ENCODE measurements around the gene SOX13. TPM values are rescaled to one million over a fixed set of nuclear protein-coding genes. Genes with fewer than 3 reads are reported as not detected.
A peak's percentile ranks its signal among the peaks of the same experiment; 100 is the strongest.

SOX13 gene
- total and polyA plus RNA-seq, 12 donors, result 7.3 to 18.6 (median 12.1) TPM

GRCh38 chr1:204108312-204109141 is 35.6 kb downstream of the SOX13 start:
- TF ChIP-seq, protein P1, sequence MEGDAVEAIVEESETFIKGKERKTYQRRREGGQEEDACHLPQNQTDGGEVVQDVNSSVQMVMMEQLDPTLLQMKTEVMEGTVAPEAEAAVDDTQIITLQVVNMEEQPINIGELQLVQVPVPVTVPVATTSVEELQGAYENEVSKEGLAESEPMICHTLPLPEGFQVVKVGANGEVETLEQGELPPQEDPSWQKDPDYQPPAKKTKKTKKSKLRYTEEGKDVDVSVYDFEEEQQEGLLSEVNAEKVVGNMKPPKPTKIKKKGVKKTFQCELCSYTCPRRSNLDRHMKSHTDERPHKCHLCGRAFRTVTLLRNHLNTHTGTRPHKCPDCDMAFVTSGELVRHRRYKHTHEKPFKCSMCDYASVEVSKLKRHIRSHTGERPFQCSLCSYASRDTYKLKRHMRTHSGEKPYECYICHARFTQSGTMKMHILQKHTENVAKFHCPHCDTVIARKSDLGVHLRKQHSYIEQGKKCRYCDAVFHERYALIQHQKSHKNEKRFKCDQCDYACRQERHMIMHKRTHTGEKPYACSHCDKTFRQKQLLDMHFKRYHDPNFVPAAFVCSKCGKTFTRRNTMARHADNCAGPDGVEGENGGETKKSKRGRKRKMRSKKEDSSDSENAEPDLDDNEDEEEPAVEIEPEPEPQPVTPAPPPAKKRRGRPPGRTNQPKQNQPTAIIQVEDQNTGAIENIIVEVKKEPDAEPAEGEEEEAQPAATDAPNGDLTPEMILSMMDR (IDR thresholded peaks at IDR 0.05), result no peak
- Histone ChIP-seq H3K27ac (peak overlapping the region in 9 of 10 donors; percentile 12 to 71 (median 53)), H3K4me3 (peak overlapping the region in 3 of 10 donors; percentile 8 to 18 (median 17)), H3K27me3 (no peaks in the 10 kb centered on the region), H3K36me3 (peaks cover 0 to 7% (median 0%) of the 10 kb centered on the region in 9 donors), H3K9me3 (no peaks in the 10 kb centered on the region), H3K4me1 (peaks cover 7 to 69% (median 33%) of the 10 kb centered on the region in 9 donors)
- intact Hi-C loops (cut with DNase I), result loop anchor here in 1 of 10 donors (5.0 kb wide), 1 partner anchor 36 kb away; the partner anchor contains the start of gene SOX13
- DNase-seq, result no peak
- WGBS, 2 donors, result 54 to 60% methylated on average over 21 of the region's 21 CpGs
- ATAC-seq, result peak; percentile 44 to 80 (median 58)

DNA sequence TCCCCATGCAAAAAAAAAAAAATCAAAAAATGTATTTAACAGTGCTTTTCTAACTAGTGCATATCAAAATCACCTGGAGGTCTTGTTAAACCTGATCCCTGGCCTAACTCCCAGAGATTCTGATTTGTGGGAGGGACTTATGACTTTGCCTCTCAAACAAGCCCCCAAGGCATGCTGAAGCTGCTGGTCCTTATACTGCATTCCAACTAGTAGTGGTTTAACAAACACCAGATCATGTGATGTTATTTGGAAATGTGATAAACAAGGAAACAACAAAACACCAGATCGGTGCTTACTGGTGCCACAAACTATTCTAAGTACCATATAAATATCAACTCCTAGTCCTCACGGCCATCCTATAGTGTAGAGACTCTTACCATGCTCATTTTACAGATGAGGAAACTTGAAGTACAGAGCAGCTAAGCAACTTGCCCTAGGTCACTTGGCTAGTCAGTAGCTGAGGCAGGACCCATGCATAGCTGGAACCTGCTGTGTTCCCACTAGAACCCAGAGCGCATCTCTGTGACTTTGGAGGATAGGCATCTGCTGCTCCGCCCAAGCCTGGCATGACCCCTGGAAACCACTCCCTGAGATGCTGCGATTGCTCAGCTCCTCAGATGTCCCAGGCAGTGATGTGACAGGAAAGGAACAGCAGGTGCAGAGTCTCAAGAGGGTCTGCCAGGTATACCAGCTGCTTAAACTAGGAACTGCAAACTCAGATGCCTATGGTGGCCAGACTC is 38.1 kb downstream of the SOX13 start:
- TF ChIP-seq, protein P1 (IDR thresholded peaks at IDR 0.05), result no peak
- ATAC-seq, result no peak
- no peak for DNase-seq
- Histone ChIP-seq H3K27me3 (no peaks in the 10 kb centered on the region), H3K4me1 (peaks cover 0 to 68% (median 29%) of the 10 kb centered on the region in 9 donors), H3K27ac (no peak overlapping the region), H3K36me3 (peaks cover 0 to 31% (median 0%) of the 10 kb centered on the region in 9 donors), H3K4me3 (no peak overlapping the region), H3K9me3 (no peaks in the 10 kb centered on the region)
- 85 to 88% methylated on average over 5 of the region's 5 CpGs for WGBS, 2 donors
- intact Hi-C loops (cut with DNase I), result no loop called here

- WGBS, 2 donors, result 85 to 91% methylated on average over 11 of the region's 11 CpGs
- Histone ChIP-seq H3K27me3 (no peaks in the 10 kb centered on the region), H3K4me1 (peaks cover 0 to 54% (median 20%) of the 10 kb centered on the region in 9 donors), H3K27ac (no peak overlapping the region), H3K36me3 (peaks cover 0 to 51% (median 0%) of the 10 kb centered on the region in 9 donors), H3K4me3 (no peak overlapping the region), H3K9me3 (no peaks in the 10 kb centered on the region)
- intact Hi-C loops (cut with DNase I), result no loop called here
- TF ChIP-seq, protein P1 (IDR thresholded peaks at IDR 0.05), result no peak
- ATAC-seq (no peak), DNase-seq (no peak)
Measured at GRCh38 chr1:204112876-204113730, 40.2 kb downstream of the SOX13 start.

DNA sequence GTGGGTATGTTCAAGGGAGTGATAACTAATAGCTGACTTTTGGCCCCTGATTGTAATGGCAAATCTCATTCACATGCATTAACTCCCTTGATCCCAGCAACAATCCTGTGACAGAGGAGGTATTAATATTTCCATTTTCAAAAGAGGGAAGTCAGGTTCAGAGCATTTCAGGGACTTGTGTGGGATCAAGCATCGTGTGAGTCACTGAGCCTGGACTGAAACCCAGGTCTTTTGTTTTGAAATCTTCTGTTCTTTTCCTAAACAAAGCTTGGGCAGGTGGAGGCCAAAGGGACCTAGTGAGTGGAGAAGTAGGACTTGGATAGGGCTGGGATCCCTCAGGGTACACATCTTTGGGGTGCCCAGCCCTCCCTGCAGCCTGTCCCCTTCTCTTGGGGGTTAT is 41.0 kb downstream of the SOX13 start:
- ATAC-seq, result no peak
- WGBS, 2 donors, result 80 to 81% methylated on average over 1 of the region's 1 CpG
- H3K27ac ChIP-seq, result no peak overlapping the region

More for the DNA sequence above, 41.0 kb downstream of the SOX13 start:
- intact Hi-C loops (cut with DNase I), result no loop called here
- H3K4me1 ChIP-seq, result peaks cover 0 to 46% (median 12%) of the 10 kb centered on the region in 9 donors
- peaks cover 0 to 59% (median 0%) of the 10 kb centered on the region in 9 donors for H3K36me3 ChIP-seq
- TF ChIP-seq, protein P1 (IDR thresholded peaks at IDR 0.05), result no peak
- H3K4me3 ChIP-seq, result no peak overlapping the region
- DNase-seq, result no peak
- no peaks in the 10 kb centered on the region for H3K9me3 ChIP-seq
- H3K27me3 ChIP-seq, result no peaks in the 10 kb centered on the region
